GM23338 (cell line): Measurements from ENCODE around the gene MCTP2. TPM values are rescaled to one million over a fixed set of nuclear protein-coding genes. Genes with fewer than 3 reads are reported as not detected.

Experiments used
- ATAC-seq: fragments of 200-7000 bp; cut with Tn5 transposase; 3 replicates; pipeline ENCODE4 v1.9.1; 2020
- DNase-seq: peaks from one replicate; pipeline ENCODE4 v3.0.0-alpha.2; 2015; ENCODE audit warnings: low spot score
- H2AFZ ChIP-seq: fragments of 200-600 bp; sonication (generic); 2 replicates; pipeline ENCODE4 v1.8.0; 2016; ENCODE audit warnings: antibody characterized with exemption, mild to moderate bottlenecking, moderate library complexity
- H3F3A ChIP-seq: fragments of 200-600 bp; sonication (generic); replicated peaks from 2 replicates; pipeline ENCODE4 v1.8.0; 2017; ENCODE audit warnings: antibody characterized with exemption, mixed run types, low read depth
- H3K27ac ChIP-seq: fragments of 200-600 bp; sonication (generic); 2 replicates; pipeline ENCODE4 v1.6.1; 2016; ENCODE audit warnings: low read depth
- H3K27me3 ChIP-seq: fragments of 200-600 bp; sonication (generic); 2 replicates; pipeline ENCODE4 v1.8.0; 2016; ENCODE audit warnings: mild to moderate bottlenecking, mixed run types, moderate library complexity; ENCODE audit not compliant: insufficient read depth
- H3K36me3 ChIP-seq: fragments of 200-600 bp; sonication (generic); 2 replicates; pipeline ENCODE4 v1.8.0; 2016; ENCODE audit warnings: mild to moderate bottlenecking; ENCODE audit not compliant: insufficient read depth
- H3K4me1 ChIP-seq: fragments of 200-600 bp; sonication (generic); 2 replicates; pipeline ENCODE4 v1.8.0; 2016; ENCODE audit warnings: mild to moderate bottlenecking, moderate library complexity; ENCODE audit not compliant: insufficient read depth
- H3K4me2 ChIP-seq: fragments of 200-600 bp; sonication (generic); 2 replicates; pipeline ENCODE4 v1.7.1; 2017; ENCODE audit warnings: mixed run types
- H3K4me3 ChIP-seq: fragments of 200-600 bp; sonication (generic); 2 replicates; pipeline ENCODE4 v1.6.1; 2016; ENCODE audit warnings: mixed run types
- H3K79me2 ChIP-seq: fragments of 200-600 bp; sonication (generic); replicated peaks from 2 replicates; pipeline ENCODE4 v1.8.0; 2017; ENCODE audit warnings: mild to moderate bottlenecking; ENCODE audit not compliant: insufficient read depth
- H3K9me2 ChIP-seq: fragments of 200-600 bp; sonication (generic); 2 replicates; pipeline ENCODE4 v1.8.0; 2017; ENCODE audit not compliant: insufficient read depth
- H4K20me1 ChIP-seq: fragments of 200-600 bp; sonication (generic); replicated peaks from 2 replicates; pipeline ENCODE4 v1.8.0; 2017; ENCODE audit warnings: mild to moderate bottlenecking; ENCODE audit not compliant: insufficient read depth
- H3K27ac Mint-ChIP-seq: 2 replicates; pipeline ENCODE4 v1.8.0; 2020; ENCODE audit warnings: inconsistent platforms, mild to moderate bottlenecking, moderate library complexity, mixed read lengths
- H3K27me3 Mint-ChIP-seq: 3 replicates; pipeline ENCODE4 v1.8.0; 2022; ENCODE audit warnings: low read depth, mild to moderate bottlenecking, moderate library complexity, mixed read lengths, inconsistent platforms; ENCODE audit not compliant: insufficient read depth, poor library complexity
- H3K36me3 Mint-ChIP-seq: 3 replicates; pipeline ENCODE4 v1.8.0; 2021; ENCODE audit warnings: low read depth, mild to moderate bottlenecking, inconsistent platforms, moderate library complexity, mixed read lengths
- H3K4me1 Mint-ChIP-seq: 3 replicates; pipeline ENCODE4 v1.8.0; 2020; ENCODE audit warnings: mild to moderate bottlenecking, inconsistent platforms, mixed read lengths
- H3K4me3 Mint-ChIP-seq: 3 replicates; pipeline ENCODE4 v1.8.0; 2021; ENCODE audit warnings: moderate library complexity, mild to moderate bottlenecking, inconsistent platforms, mixed read lengths
- H3K9me3 Mint-ChIP-seq: 3 replicates; pipeline ENCODE4 v1.8.0; 2020; ENCODE audit warnings: moderate library complexity, mild to moderate bottlenecking, inconsistent platforms, mixed read lengths
- CREB1 ChIP-seq: fragments of 250-450 bp; sonication (Bioruptor Pico); IDR thresholded peaks from 2 replicates; pipeline ENCODE4 v1.5.0; 2020; ENCODE audit warnings: low read depth, mild to moderate bottlenecking, moderate library complexity
- EZH2 ChIP-seq: fragments of 200-600 bp; sonication (generic); IDR thresholded peaks from one replicate; pipeline ENCODE4 v1.8.0; 2017; ENCODE audit warnings: antibody characterized with exemption, mild to moderate bottlenecking, low read depth; ENCODE audit not compliant: unreplicated experiment
- EZH2phosphoT487 ChIP-seq: fragments of 200-600 bp; sonication (generic); IDR thresholded peaks from one replicate; pipeline ENCODE4 v1.8.1; 2018; ENCODE audit warnings: antibody characterized with exemption; ENCODE audit not compliant: unreplicated experiment
- JUNB ChIP-seq: IDR thresholded peaks from one replicate; pipeline ENCODE4 v1.6.1; 2016; ENCODE audit warnings: antibody characterized with exemption; ENCODE audit not compliant: unreplicated experiment
- NANOG ChIP-seq: IDR thresholded peaks from 2 replicates; pipeline ENCODE4 v1.6.1; 2016; ENCODE audit warnings: antibody characterized with exemption, borderline replicate concordance
- POLR2AphosphoS5 ChIP-seq: IDR thresholded peaks from 2 replicates; pipeline ENCODE4 v1.6.1; 2016; ENCODE audit warnings: antibody characterized with exemption, low read depth
- STAT1 ChIP-seq: IDR thresholded peaks from one replicate; pipeline ENCODE4 v1.6.1; 2016; ENCODE audit warnings: antibody characterized with exemption; ENCODE audit not compliant: unreplicated experiment
- ZNF114 ChIP-seq: fragments of 250-450 bp; sonication (Bioruptor Pico); IDR thresholded peaks from 2 replicates; pipeline ENCODE4 v1.5.0; 2020; ENCODE audit warnings: mild to moderate bottlenecking, moderate library complexity
- ZNF331 ChIP-seq: fragments of 250-450 bp; sonication (Bioruptor Pico); IDR thresholded peaks from 2 replicates; pipeline ENCODE4 v1.5.0; 2020; ENCODE audit warnings: low read depth, mild to moderate bottlenecking, moderate library complexity
- polyA plus RNA-seq: library from polyadenylated mRNA; unstranded; fragments of >200 nt; fragmentation: Nextera tagmentation; extraction: Ambion mirVana; gene quantifications from 2 replicates; pipeline ENCODE4 v1.2.1, GENCODE V29; 2016
- total RNA-seq: library from RNA; depleted of rRNA; stranded (reverse); fragments of >200 nt; shearing (Covaris generic); gene quantifications from 2 replicates; pipeline ENCODE4 v1.2.3, GENCODE V29; 2014
- TF ChIP-seq, protein P1 (sequence below): IDR thresholded peaks from 2 replicates; pipeline ENCODE4 v1.6.1; 2016; ENCODE audit warnings: antibody characterized with exemption
- TF ChIP-seq, protein P2 (sequence below), 2 experiments: fragments of 200-600 bp in 1 of 2; sonication (generic) in 1 of 2; conservative IDR thresholded peaks; 2 replicates each; pipeline versions ENCODE4 v1.5.1 to v1.6.1; 2016 to 2017; ENCODE audit warnings: antibody characterized with exemption in 2 of 2, low read depth in 2 of 2, mild to moderate bottlenecking in 2 of 2, moderate library complexity in 1 of 2
- TF ChIP-seq, protein P3 (sequence below): fragments of 250-450 bp; sonication (Bioruptor Pico); IDR thresholded peaks from 2 replicates; pipeline ENCODE4 v1.5.0; 2020; ENCODE audit warnings: mild to moderate bottlenecking, moderate library complexity
- TF ChIP-seq, protein P4 (sequence below): IDR thresholded peaks from one replicate; pipeline ENCODE4 v1.6.1; 2018; ENCODE audit warnings: antibody characterized with exemption; ENCODE audit not compliant: unreplicated experiment

MCTP2 gene
- total and polyA plus RNA-seq, 2 experiments from 2014 or later: 1.8 to 5.5 TPM

DNA sequence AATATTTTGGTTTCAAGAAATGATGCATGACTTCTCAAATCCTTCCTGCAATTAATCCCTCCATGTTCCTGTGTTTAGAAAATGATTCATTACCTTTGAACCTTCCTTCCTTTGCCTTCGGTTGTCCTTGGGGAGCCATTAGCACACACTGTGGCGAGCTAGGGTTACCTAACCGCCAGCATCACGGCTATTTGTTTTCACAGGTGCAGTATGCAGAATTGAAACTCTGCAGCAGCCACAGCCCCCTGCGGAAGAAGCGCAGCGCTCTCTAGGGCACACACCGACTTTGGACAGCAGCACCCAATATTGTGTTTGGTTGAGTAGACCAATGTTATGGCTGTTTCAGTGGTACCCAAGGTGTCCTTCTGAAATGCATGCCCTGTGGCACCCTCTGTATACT lies 247.4 kb downstream of the MCTP2 start:
- ATAC-seq: no peak
- no peaks in the 10 kb centered on the region for H3K79me2 ChIP-seq
- TF ChIP-seq POLR2AphosphoS5 (no peak), JUNB (no peak), CREB1 (CRISPR knock-in tag) (no peak), EZH2phosphoT487 (no peak), EZH2 (no peak), NANOG (no peak), ZNF331 (CRISPR knock-in tag) (no peak), STAT1 (no peak), ZNF114 (CRISPR knock-in tag) (no peak)
- TF ChIP-seq, protein P1, sequence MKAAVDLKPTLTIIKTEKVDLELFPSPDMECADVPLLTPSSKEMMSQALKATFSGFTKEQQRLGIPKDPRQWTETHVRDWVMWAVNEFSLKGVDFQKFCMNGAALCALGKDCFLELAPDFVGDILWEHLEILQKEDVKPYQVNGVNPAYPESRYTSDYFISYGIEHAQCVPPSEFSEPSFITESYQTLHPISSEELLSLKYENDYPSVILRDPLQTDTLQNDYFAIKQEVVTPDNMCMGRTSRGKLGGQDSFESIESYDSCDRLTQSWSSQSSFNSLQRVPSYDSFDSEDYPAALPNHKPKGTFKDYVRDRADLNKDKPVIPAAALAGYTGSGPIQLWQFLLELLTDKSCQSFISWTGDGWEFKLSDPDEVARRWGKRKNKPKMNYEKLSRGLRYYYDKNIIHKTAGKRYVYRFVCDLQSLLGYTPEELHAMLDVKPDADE: no peak
- TF ChIP-seq, protein P2, sequence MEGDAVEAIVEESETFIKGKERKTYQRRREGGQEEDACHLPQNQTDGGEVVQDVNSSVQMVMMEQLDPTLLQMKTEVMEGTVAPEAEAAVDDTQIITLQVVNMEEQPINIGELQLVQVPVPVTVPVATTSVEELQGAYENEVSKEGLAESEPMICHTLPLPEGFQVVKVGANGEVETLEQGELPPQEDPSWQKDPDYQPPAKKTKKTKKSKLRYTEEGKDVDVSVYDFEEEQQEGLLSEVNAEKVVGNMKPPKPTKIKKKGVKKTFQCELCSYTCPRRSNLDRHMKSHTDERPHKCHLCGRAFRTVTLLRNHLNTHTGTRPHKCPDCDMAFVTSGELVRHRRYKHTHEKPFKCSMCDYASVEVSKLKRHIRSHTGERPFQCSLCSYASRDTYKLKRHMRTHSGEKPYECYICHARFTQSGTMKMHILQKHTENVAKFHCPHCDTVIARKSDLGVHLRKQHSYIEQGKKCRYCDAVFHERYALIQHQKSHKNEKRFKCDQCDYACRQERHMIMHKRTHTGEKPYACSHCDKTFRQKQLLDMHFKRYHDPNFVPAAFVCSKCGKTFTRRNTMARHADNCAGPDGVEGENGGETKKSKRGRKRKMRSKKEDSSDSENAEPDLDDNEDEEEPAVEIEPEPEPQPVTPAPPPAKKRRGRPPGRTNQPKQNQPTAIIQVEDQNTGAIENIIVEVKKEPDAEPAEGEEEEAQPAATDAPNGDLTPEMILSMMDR (conservative IDR thresholded peaks at IDR 0.05; ENCODE audit: low read depth in 2 of 2): no peak
- TF ChIP-seq, protein P3, sequence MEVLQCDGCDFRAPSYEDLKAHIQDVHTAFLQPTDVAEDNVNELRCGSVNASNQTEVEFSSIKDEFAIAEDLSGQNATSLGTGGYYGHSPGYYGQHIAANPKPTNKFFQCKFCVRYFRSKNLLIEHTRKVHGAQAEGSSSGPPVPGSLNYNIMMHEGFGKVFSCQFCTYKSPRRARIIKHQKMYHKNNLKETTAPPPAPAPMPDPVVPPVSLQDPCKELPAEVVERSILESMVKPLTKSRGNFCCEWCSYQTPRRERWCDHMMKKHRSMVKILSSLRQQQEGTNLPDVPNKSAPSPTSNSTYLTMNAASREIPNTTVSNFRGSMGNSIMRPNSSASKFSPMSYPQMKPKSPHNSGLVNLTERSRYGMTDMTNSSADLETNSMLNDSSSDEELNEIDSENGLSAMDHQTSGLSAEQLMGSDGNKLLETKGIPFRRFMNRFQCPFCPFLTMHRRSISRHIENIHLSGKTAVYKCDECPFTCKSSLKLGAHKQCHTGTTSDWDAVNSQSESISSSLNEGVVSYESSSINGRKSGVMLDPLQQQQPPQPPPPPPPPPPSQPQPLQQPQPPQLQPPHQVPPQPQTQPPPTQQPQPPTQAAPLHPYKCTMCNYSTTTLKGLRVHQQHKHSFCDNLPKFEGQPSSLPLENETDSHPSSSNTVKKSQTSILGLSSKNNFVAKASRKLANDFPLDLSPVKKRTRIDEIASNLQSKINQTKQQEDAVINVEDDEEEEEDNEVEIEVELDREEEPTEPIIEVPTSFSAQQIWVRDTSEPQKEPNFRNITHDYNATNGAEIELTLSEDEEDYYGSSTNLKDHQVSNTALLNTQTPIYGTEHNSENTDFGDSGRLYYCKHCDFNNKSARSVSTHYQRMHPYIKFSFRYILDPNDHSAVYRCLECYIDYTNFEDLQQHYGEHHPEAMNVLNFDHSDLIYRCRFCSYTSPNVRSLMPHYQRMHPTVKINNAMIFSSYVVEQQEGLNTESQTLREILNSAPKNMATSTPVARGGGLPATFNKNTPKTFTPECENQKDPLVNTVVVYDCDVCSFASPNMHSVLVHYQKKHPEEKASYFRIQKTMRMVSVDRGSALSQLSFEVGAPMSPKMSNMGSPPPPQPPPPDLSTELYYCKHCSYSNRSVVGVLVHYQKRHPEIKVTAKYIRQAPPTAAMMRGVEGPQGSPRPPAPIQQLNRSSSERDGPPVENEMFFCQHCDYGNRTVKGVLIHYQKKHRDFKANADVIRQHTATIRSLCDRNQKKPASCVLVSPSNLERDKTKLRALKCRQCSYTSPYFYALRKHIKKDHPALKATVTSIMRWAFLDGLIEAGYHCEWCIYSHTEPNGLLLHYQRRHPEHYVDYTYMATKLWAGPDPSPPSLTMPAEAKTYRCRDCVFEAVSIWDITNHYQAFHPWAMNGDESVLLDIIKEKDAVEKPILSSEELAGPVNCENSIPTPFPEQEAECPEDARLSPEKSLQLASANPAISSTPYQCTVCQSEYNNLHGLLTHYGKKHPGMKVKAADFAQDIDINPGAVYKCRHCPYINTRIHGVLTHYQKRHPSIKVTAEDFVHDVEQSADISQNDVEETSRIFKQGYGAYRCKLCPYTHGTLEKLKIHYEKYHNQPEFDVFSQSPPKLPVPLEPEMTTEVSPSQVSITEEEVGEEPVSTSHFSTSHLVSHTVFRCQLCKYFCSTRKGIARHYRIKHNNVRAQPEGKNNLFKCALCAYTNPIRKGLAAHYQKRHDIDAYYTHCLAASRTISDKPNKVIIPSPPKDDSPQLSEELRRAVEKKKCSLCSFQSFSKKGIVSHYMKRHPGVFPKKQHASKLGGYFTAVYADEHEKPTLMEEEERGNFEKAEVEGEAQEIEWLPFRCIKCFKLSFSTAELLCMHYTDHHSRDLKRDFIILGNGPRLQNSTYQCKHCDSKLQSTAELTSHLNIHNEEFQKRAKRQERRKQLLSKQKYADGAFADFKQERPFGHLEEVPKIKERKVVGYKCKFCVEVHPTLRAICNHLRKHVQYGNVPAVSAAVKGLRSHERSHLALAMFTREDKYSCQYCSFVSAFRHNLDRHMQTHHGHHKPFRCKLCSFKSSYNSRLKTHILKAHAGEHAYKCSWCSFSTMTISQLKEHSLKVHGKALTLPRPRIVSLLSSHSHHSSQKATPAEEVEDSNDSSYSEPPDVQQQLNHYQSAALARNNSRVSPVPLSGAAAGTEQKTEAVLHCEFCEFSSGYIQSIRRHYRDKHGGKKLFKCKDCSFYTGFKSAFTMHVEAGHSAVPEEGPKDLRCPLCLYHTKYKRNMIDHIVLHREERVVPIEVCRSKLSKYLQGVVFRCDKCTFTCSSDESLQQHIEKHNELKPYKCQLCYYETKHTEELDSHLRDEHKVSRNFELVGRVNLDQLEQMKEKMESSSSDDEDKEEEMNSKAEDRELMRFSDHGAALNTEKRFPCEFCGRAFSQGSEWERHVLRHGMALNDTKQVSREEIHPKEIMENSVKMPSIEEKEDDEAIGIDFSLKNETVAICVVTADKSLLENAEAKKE (CRISPR knock-in tag): no peak
- TF ChIP-seq, protein P4, sequence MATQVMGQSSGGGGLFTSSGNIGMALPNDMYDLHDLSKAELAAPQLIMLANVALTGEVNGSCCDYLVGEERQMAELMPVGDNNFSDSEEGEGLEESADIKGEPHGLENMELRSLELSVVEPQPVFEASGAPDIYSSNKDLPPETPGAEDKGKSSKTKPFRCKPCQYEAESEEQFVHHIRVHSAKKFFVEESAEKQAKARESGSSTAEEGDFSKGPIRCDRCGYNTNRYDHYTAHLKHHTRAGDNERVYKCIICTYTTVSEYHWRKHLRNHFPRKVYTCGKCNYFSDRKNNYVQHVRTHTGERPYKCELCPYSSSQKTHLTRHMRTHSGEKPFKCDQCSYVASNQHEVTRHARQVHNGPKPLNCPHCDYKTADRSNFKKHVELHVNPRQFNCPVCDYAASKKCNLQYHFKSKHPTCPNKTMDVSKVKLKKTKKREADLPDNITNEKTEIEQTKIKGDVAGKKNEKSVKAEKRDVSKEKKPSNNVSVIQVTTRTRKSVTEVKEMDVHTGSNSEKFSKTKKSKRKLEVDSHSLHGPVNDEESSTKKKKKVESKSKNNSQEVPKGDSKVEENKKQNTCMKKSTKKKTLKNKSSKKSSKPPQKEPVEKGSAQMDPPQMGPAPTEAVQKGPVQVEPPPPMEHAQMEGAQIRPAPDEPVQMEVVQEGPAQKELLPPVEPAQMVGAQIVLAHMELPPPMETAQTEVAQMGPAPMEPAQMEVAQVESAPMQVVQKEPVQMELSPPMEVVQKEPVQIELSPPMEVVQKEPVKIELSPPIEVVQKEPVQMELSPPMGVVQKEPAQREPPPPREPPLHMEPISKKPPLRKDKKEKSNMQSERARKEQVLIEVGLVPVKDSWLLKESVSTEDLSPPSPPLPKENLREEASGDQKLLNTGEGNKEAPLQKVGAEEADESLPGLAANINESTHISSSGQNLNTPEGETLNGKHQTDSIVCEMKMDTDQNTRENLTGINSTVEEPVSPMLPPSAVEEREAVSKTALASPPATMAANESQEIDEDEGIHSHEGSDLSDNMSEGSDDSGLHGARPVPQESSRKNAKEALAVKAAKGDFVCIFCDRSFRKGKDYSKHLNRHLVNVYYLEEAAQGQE: no peak
- Mint-ChIP-seq H3K9me3 (no peaks in the 10 kb centered on the region; the same call in 1 of the 3 replicates), H3K27ac (no peak overlapping the region), H3K4me3 (no peak overlapping the region), H3K4me1 (peaks cover 9% of the 10 kb centered on the region; the same call in 2 of the 3 replicates), H3K36me3 (no peaks in the 10 kb centered on the region), H3K27me3 (no peaks in the 10 kb centered on the region)
- H3K27ac ChIP-seq: no peak overlapping the region
- no peaks in the 10 kb centered on the region for H3K9me2 ChIP-seq
- DNase-seq: no peak
- H3K27me3 ChIP-seq: no peaks in the 10 kb centered on the region
- no peak overlapping the region for H3K4me3 ChIP-seq
- no peaks in the 10 kb centered on the region for H3K4me1 ChIP-seq
- no peak overlapping the region for H3K4me2 ChIP-seq
- no peaks in the 10 kb centered on the region for H3K36me3 ChIP-seq
- H4K20me1 ChIP-seq: 0 out of 2 replicates have a peak, but pooled peaks cover 3% of the 10 kb centered on the region
- H3F3A ChIP-seq: no peaks in the 10 kb centered on the region
- no peak overlapping the region for H2AFZ ChIP-seq
